Stimulated activated CD4-positive, alpha-beta T cell treated with anti-CD3 and anti-CD28 coated beads, Interleukin-4, amount 100 ng/mL, for 1 hour (primary cell): ENCODE measurements around the gene MPDZ.

ENCODE experiments used
- DNase-seq: peaks from one replicate; pipeline ENCODE4 v3.0.0-alpha.2; 2020

Gene MPDZ, protein sequence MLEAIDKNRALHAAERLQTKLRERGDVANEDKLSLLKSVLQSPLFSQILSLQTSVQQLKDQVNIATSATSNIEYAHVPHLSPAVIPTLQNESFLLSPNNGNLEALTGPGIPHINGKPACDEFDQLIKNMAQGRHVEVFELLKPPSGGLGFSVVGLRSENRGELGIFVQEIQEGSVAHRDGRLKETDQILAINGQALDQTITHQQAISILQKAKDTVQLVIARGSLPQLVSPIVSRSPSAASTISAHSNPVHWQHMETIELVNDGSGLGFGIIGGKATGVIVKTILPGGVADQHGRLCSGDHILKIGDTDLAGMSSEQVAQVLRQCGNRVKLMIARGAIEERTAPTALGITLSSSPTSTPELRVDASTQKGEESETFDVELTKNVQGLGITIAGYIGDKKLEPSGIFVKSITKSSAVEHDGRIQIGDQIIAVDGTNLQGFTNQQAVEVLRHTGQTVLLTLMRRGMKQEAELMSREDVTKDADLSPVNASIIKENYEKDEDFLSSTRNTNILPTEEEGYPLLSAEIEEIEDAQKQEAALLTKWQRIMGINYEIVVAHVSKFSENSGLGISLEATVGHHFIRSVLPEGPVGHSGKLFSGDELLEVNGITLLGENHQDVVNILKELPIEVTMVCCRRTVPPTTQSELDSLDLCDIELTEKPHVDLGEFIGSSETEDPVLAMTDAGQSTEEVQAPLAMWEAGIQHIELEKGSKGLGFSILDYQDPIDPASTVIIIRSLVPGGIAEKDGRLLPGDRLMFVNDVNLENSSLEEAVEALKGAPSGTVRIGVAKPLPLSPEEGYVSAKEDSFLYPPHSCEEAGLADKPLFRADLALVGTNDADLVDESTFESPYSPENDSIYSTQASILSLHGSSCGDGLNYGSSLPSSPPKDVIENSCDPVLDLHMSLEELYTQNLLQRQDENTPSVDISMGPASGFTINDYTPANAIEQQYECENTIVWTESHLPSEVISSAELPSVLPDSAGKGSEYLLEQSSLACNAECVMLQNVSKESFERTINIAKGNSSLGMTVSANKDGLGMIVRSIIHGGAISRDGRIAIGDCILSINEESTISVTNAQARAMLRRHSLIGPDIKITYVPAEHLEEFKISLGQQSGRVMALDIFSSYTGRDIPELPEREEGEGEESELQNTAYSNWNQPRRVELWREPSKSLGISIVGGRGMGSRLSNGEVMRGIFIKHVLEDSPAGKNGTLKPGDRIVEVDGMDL (N-terminal part only)

DNA sequence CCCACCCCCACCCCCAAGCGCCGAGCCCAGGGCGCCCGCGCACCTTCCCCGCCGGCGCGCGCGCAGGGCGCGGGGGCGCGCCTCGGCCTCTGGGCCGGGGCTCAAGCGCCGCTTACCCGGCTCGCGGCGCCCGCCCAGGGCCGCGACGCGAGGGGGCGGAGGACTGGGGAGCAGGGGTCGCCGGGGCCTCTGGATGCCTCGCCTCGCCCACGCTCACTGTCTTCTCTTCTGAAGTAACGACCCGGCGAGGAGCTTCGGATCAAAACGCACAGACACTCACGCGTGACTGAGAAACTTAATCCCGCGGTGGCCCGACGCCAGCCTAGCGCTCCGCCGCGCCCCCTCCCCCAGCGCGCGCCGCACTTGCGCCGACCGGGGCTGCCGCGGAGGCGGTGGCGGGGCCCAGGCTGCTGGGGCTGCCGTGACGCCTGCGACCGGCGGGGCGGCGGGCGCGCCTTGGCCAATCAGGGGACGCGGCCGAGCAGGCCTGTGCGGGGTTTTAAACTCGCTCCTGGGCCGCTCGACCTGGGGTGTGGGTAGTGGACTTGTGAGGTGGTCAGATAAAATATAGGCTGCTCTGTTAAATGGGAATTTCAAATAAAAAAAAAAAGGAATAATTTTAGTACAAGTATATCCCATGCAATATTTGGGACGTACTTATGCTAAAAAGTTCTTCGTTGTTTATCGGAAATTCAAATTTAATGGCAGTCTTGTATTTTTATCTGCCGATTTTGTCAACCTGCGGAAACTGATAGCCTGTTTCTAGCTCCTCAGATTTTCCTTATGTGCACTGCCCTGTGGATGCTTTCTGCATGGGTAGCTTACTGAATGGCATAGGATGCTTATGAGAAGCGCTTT is at the start of gene MPDZ:
Gene MPDZ (minus strand): TSS at position 409 of the 858 bp plus-strand sequence. CDS start 29,377 bp downstream, outside the sequence.
- DNase-seq: no peak

DNA sequence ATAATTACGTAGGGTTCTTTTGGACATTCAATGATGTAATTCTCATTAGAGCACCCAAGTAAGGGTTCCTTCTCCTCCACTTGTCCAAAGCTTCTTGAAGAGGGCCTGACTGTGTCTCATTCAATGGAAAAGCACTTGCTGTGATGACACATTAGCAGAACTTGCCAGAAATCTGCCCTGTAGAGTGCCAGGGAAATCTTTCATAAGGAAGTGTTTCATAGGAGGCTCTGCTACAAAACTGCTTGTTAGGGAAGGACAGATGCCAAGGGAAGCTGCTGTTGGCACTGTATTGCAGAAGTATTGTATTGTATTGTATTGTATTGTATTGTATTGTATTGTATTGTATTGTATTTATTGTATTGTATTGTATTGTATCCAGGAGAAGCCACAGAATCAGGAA is 45.5 kb upstream of the MPDZ start:
- DNase-seq: no peak

DNA sequence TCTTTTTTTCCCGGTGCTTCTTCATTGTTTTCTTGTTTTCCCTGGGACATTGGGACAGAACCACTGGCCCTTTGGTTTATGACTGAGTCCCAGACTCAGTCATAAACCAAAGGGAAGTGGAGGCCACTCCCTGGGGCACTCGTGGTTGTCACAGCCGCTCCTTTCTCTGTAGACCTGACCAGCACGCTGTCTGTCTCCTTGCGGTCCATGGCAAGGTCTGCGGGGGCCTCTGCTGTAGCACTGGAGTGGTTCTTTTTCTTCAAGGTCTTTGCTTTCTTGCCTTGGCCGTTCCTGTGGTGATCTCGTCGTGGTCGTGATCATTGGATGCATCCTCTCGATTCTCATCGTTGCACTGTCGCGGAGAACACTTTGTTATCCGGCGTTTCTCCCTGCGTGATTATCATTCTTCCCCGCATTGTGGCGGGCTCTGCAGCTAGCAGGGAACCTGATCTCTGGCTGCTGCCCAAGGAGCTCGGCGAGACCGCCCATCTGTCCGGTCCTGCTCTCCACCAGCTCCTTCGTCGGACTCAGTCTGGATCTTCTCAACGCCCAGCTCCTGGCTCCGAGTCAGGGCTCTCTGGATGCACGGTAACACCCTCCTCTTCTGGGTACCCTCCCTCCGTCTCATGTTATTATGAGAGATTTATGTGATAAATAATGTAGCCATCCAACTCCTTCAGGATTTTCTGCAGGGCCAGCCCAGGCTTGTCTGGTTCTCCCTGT is 43.5 kb upstream of the MPDZ start:
- no peak for DNase-seq

DNA sequence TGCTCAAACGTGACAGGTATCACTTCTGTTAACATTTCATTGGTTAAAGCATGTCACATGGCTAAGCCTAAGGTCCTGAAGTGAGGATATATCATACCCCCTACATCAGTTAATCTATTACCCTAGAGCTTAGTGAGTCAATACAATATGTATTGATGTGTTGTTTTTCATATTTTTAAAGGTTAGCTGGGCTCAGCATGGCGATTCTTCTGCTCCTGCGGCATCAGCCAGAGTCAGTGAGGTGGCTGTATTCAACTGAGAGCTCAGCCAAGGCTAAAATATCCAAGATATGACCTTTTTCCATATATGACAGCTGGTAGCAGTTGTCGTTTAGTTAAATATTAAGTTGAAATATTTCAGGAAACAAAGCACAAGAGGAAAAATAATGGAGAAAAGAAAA is 38.5 kb upstream of the MPDZ start:
- DNase-seq: no peak

DNA sequence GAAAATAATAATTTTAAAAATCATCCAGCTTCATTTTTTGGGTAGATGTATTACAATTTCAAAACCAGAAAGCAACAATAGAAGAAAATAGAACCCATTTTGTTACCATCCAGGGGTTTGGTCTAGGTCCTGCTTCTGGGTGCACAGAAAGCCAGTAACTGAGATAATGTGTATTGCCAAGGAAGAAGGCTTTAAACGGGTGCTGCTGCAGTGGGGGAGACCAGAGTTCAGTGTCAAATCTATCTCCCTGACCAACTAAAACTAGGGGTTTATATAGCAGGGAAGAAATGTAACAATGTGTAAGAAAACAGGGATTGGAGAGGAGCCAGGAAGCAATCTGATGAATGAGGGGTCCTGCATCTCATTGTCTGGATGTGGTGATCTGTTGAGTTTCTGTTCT is 17.5 kb upstream of the MPDZ start:
- DNase-seq: no peak

DNA sequence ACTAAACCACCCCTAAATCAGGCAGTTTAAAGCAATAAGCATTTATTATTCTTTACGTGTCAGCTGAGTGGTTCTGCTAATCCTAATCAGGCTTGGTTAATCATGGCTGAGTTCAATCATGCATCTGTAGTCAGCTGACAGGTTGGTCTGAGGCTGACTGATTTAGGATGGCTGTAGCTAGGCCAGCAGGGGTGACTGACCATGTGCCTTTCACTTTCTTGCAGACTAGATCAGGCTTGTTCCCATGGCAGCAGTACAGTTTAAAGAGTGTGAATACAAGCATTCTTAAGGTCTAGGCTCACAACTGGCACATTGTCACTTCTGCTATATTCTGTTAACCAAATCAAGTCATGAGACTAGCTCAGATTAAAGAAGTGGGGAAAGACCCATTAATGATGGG is 16.1 kb upstream of the MPDZ start:
- no peak for DNase-seq

DNA sequence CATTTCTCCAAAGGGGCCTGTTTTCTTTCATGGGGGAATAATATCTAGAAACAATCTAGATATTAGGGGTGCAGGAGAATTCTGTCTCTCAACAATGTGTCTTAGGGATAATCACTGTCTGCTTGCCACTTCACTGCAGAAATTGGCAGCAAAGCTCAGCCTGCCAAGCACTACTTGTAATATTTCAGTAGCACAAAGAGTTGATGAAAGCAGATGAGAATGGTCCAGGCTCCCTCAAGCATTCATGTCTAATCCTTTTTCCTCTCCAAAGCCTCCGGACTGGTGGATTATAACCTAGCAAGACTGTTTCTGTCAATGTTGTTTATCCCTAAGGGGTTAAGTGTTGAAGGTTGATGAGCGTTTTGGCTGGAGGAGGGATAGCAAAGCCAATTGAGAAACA is 13.3 kb upstream of the MPDZ start:
- DNase-seq: no peak

DNA sequence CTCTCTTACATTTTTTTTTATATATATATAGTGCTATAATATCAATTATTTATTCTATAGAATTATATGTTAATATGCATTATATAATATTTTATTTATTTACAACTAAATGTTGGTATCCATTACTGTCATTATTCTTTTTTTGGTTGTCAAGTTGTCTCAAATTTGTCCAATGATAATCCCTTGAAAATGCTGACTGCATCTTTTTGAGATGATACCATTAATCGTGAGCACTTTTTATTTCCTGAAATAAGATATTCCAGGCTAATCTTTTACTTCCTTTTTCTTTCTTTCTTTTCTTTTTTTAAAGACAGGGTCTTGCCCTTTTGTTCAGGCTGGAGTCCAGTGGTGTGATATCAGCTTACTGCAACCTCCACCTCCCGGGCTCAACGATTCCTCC is 12.7 kb upstream of the MPDZ start:
- DNase-seq: no peak

DNA sequence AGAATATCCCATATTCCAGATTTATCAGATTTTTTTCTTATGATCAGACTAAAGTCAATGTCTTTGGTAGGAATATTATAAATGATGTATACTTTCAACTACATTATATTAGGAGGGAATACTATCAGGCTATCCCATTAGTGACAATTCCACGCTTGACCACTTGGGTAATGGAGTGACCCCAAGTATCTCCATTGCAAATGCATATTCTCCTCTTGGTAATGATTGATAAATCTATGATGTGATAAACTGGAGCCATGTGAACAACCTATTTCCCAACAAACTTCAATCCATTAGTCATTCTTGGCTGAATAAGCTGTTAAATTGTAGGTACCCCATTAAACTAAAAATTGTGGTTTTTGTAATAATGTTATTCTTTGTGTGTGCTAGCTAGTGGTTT is 12.2 kb upstream of the MPDZ start:
- no peak for DNase-seq

DNA sequence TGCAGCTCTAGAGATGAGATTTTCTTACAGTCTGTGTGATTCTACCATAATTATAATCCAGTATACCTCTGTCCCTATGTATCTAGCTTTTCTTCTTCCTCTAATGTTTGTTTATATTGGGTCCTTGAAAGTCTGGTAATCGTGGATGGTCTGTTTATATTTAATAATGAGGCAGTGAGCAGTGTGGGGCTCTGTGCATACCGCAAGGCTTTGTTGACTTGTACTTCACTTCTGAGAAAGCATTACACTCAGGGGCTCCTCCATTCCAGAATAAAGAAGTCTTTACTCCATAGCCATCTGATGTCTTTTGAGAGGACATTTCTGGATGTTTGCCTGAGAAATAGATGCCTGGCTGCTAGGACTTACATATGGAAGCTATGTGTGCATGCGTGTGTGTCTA is 4.5 kb upstream of the MPDZ start:
- DNase-seq: no peak

DNA sequence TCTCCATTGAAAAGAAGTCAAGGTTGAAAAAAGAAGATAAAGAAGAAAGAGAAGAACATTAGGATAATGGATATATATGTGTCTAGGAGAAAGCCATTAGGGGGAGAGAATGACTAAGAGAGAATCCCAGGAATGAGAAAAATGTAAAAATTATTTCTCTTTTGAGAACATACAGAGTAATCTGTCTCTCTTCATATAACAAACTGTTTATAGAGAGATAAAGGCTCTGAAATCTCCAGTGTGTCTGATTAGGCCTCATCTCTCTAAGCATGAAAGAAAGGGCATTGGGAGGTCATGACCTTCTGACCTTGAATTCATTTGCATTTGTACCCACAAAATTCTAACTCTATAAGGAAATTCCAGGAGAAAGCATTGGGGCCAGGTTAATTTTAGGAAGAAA is 3.5 kb upstream of the MPDZ start:
- no peak for DNase-seq

DNA sequence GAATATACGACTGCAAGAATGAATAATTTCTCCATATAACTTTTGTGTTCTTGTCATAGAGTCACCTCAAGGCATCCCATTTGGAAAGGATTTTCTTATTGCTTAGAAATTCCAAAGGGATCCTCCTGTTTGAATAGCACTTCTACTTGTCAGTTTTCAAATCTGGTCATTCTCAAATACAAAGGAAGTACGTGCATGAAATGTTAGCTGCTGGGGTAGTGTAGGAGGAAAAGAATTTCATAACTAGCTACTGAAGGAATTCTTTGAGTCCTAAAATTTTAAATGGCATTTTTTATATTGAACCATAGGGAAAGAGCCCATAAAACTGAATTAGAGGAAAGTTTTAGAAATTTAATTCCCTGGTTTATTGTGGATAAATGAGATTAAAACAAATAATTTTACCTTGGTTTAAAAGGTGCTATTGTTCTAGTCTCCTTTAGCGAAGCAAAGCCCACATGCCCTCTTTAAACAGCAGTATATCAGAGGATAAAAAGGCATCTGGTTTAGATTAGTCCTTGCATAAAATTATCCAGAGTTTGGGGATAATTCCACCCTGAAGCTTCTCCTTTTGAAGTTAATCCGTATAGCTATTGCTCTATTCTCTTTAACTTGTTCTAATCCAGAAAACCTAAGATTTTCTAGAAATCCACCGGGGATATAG is 2.0 kb upstream of the MPDZ start:
- no peak for DNase-seq

DNA sequence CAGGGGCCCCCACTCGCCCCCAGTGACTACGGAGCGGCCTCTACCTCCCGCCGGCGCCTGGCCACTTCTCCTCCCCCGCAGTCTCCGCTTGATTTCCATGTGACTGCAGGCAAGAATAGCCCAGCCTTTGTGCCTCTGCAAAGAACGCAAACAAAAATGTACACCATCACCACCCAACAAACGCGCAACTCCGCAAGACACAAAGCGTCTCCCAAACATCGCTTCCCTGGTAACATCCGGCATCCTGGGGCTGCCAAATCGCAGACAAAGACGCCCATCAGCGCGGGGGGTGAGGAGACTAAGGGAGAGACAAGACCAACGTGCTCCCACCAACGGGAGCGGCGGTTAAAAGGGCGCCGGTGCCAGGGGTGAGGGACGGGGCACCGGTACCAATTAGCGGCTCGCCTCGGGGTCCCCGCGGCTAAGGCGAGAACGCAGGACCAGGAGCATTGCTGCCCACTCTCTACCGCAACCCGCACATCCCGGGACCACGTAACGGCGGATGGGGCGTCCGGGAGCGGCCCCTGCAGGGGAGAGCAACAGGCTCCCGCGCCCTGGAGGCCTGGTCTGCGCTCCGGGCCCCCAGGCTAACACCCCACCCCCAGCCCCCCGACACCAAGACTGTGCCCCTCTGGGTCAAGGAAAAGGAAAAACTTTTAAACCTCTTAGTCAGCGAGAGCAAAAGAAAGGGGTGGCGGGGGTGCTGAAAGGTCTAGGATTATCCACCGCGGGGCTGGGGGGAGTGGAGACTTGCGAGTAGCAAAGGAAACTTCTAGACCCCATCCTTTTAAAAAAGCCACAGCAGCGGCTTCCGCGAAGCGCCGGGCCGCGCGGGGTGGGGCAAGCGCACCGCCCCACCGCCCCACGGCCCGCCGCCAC is 885 bp downstream of the MPDZ start:
- DNase-seq: no peak

DNA sequence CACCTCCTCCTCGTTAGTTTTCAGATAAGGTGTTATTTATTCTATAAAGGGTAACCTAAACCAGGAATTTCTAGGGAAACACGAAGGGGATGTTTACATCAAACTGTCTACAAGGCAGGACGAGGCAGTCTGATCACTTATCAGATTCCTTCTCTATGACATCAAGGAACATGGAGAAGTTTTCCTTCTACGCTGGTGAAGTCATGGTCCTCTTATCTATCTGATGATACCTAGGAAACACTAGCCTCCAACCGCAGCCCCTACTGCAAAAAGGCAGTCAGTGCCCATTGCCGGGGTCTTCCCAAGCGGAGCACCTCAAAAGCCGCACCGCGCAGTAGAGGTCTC is 1.5 kb downstream of the MPDZ start:
- no peak for DNase-seq

DNA sequence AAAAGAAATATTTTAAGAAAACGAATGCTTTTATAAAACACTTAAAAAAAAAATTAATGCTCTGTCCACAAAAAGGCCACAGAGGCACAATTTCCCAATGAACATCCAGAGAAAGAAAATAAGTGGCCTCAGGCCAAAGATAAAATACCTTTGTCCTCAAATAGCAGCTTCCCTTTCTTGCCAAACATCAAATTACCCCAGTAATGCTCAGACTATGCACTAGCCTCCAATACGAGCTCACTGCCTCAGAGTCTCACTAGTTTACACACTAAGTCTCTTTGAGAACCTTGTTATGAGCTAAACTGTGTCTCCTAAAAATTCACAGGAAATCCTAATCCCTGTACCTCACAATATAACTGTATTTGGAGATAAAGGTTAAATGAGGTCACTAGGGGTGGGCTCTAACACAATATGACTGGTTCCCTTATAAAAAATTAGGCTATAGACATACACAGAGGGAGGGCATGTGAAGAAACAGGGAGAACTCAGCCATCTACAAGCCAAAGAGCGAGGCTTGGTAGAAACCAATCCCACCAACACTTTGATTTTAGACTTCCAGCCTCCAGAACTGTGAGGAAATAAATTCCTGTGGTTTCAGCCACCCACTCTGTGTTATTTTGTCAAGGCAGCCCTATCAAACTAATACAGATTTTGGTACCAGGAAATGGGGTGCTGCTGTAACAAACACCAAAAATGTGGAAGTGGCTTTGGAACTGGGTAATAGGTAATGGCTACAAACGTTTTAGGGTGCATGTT is 4.4 kb downstream of the MPDZ start:
- no peak for DNase-seq

DNA sequence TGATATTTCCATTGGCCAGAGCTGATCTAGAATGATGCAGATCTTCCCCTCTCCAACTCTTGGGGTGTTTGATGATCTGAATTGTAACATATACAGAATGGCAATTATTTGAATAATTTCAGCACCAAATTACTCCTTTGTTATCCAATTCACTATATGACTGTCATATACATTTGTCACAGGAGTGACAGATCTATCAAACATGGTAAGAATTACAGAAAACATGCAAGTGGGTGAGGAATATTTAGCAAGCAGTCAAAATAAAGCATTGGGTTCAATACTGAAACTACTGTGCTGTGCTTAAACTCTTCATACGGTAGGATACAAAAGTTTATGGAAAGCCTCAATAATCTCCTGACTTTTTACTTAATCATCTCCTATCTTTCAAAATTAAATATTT is 8.8 kb downstream of the MPDZ start:
- DNase-seq: no peak

DNA sequence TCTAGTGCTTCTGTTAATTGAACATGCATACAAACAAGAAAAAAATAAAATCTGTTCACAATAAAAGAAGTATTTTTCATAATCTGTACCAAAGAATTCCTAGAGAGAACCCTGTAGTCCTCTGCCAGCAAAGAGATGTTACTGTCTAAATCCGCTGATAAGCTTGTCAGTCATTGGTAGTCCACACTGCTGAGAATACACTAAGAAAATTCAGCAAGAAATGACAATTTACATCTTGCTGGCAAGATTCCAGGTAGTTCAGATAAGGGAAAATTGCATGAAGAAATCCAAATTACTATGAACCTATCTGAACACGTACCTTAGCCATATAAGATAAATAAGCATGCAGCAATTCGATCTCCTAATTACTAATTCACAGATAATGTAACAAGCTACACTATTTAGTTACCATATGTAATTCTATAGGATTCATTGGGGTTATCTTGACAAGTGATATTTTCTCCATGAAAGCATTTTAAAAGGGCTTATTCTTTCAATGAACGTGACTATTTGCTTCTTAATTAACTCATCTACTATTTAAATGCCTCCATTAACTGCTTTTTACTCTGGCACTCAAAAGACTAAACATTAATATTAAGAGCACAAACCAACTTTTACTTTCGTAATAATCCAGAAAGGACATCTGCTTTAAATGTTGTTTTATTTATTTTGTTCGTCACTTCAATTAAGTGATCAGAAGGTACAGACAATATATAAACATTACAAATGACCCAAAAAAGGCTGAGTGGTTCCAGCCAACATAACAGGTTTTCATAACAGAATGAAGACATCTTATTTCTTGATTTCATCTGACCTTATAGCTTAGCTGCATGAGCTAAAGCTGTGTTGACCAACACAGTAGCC is 9.7 kb downstream of the MPDZ start:
- DNase-seq: no peak

DNA sequence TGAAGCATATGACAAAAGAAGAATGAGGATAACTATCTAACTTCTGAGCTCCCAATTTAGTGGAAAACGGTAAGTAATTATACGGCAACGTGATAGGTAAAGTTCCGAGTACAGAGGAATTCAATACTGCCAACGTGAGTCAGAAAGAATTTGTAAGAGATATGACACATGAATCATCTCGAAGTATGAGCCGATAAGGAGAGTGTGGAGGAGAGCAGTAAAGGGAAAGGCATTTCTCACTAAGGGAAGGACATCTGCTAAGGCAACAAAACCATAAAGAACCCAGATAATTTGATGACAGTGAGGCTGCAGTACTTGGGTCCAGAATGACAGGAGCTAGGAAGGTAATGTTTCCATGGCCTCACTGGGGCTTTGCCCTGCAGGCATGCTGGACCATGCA is 11.0 kb downstream of the MPDZ start:
- DNase-seq: no peak

DNA sequence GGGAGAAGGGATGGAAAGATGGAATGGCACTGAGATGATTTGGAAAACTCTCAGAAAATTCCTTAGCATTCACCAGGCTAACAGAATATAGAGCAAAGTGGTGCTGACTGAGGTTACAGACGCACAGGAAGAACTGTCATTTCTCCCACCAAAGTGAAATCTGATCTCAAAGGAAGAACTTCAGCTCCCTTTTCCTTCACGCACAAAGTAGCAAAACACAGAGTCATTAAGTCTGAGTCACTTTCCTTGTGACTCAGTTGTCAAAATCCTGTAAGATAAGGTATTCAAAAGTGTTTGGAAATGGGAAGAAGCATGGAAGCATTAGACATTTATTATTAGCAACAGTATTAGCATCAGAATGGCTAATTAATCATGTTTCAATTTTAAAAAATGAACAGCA is 11.7 kb downstream of the MPDZ start:
- no peak for DNase-seq
